Smooth muscle cell of the brain vasculature (primary cell): ENCODE results near the gene LDLRAD3.

Source experiments
- DNase-seq: peaks from one replicate; pipeline ENCODE4 v3.0.0-alpha.2; 2012; ENCODE audit warnings: low read depth, low spot score

LDLRAD3 gene

GRCh38 chr11:35927682-35928081 lies 16.2 kb upstream of the LDLRAD3 start:
- no peak for DNase-seq

GRCh38 chr11:35928688-35929395 lies 15.0 kb upstream of the LDLRAD3 start:
- DNase-seq, result no peak

- DNase-seq, result no peak
Measured at GRCh38 chr11:35930466-35930865, 13.4 kb upstream of the LDLRAD3 start.

GRCh38 chr11:35932121-35932520 lies 11.7 kb upstream of the LDLRAD3 start:
- DNase-seq, result no peak

- no peak for DNase-seq
Measured at GRCh38 chr11:35932681-35933319, 11.1 kb upstream of the LDLRAD3 start.

GRCh38 chr11:35933320-35933871 lies 10.5 kb upstream of the LDLRAD3 start:
- DNase-seq, result no peak

GRCh38 chr11:35934271-35934670 lies 9.6 kb upstream of the LDLRAD3 start:
- no peak for DNase-seq

GRCh38 chr11:35934981-35935380 lies 8.9 kb upstream of the LDLRAD3 start:
- no peak for DNase-seq

GRCh38 chr11:35935390-35935789 lies 8.5 kb upstream of the LDLRAD3 start:
- DNase-seq, result no peak

GRCh38 chr11:35937111-35937510 lies 6.8 kb upstream of the LDLRAD3 start:
- no peak for DNase-seq

GRCh38 chr11:35937700-35938099 lies 6.2 kb upstream of the LDLRAD3 start:
- DNase-seq, result no peak

- DNase-seq, result no peak
Measured at GRCh38 chr11:35938231-35938630, 5.6 kb upstream of the LDLRAD3 start.

GRCh38 chr11:35943309-35943708 lies 553 bp upstream of the LDLRAD3 start:
- no peak for DNase-seq

- peak; percentile 61 for DNase-seq
Measured at GRCh38 chr11:35944503-35945136, 758 bp downstream of the LDLRAD3 start.

- no peak for DNase-seq
Measured at GRCh38 chr11:35945137-35945518, 1.3 kb downstream of the LDLRAD3 start.

GRCh38 chr11:35946766-35947165 lies 2.9 kb downstream of the LDLRAD3 start:
- no peak for DNase-seq

GRCh38 chr11:35947437-35947836 lies 3.6 kb downstream of the LDLRAD3 start:
- DNase-seq, result no peak

GRCh38 chr11:35949242-35949641 lies 5.4 kb downstream of the LDLRAD3 start:
- no peak for DNase-seq

- no peak for DNase-seq
Measured at GRCh38 chr11:35950082-35950481, 6.2 kb downstream of the LDLRAD3 start.

- no peak for DNase-seq
Measured at GRCh38 chr11:35951680-35952079, 7.8 kb downstream of the LDLRAD3 start.

GRCh38 chr11:35953081-35953760 lies 9.4 kb downstream of the LDLRAD3 start:
- DNase-seq, result no peak

GRCh38 chr11:35954205-35954604 lies 10.3 kb downstream of the LDLRAD3 start:
- DNase-seq, result no peak
